Natural killer cell (primary cell): Measurements from ENCODE around the gene CRABP2. TPM values are rescaled to one million over a fixed set of nuclear protein-coding genes. Genes with fewer than 3 reads are reported as not detected.

Source experiments
- ATAC-seq, 3 donors: fragments of 150-1000 bp in 2 of 3; fragments of 200-7000 bp in 1 of 3; cut with Tn5 transposase; 1 replicate in 1 of 3; 2 replicates in 2 of 3; pipeline ENCODE4 v1.10.0; 2021; ENCODE audit warnings: mild to moderate bottlenecking in 2 of 3, moderate library complexity in 2 of 3
- DNase-seq, 2 donors: peaks; one replicate each; pipeline versions ENCODE4 v3.0.0 to v3.0.0-alpha.2; 2013 to 2021; ENCODE audit warnings: mixed read lengths in 1 of 2
- H3K27ac ChIP-seq: one replicate; pipeline ENCODE4 v1.5.1; 2013; ENCODE audit warnings: mild to moderate bottlenecking, low read length
- H3K27me3 ChIP-seq: one replicate; pipeline ENCODE4 v1.6.1; 2013; ENCODE audit warnings: low read length; ENCODE audit not compliant: control insufficient read depth, insufficient read depth
- H3K36me3 ChIP-seq: one replicate; pipeline ENCODE4 v1.6.1; 2013; ENCODE audit warnings: low read length; ENCODE audit not compliant: control insufficient read depth, insufficient read depth
- H3K4me1 ChIP-seq: one replicate; pipeline ENCODE4 v1.6.1; 2013; ENCODE audit warnings: low read length; ENCODE audit not compliant: control insufficient read depth, insufficient read depth
- H3K4me3 ChIP-seq: one replicate; pipeline ENCODE4 v1.5.1; 2013; ENCODE audit warnings: low read length
- H3K9me3 ChIP-seq: one replicate; pipeline ENCODE4 v1.6.1; 2013; ENCODE audit warnings: low read length; ENCODE audit not compliant: control insufficient read depth, insufficient read depth
- H3K27ac Mint-ChIP-seq, 2 donors: one replicate each; pipeline ENCODE4 v1.8.0; 2022; ENCODE audit warnings: mild to moderate bottlenecking in 2 of 2, mixed read lengths in 2 of 2, moderate library complexity in 1 of 2
- H3K27me3 Mint-ChIP-seq, 2 donors: one replicate each; pipeline ENCODE4 v1.8.0; 2022; ENCODE audit warnings: low read depth in 2 of 2, mixed read lengths in 2 of 2
- H3K36me3 Mint-ChIP-seq: one replicate; pipeline ENCODE4 v1.8.0; 2022; ENCODE audit warnings: mixed read lengths
- H3K4me1 Mint-ChIP-seq, 2 donors: one replicate each; pipeline ENCODE4 v1.8.0; 2022; ENCODE audit warnings: mixed read lengths in 2 of 2
- H3K4me3 Mint-ChIP-seq: one replicate; pipeline ENCODE4 v1.8.0; 2022; ENCODE audit warnings: mild to moderate bottlenecking, moderate library complexity, mixed read lengths
- H3K9me3 Mint-ChIP-seq, 2 donors: one replicate each; pipeline ENCODE4 v1.8.0; 2022; ENCODE audit warnings: mixed read lengths in 2 of 2
- WGBS: methylation state at CpG from one replicate; pipeline ENCODE4 v1.1.7; 2013; ENCODE audit warnings: missing lambda C conversion rate; ENCODE audit not compliant: insufficient coverage; 5-methylcytosine and 5-hydroxymethylcytosine counted together
- intact Hi-C: fragments of 100-400 bp; cut with micrococcal nuclease; formaldehyde crosslinking; loops from one replicate; pipeline ENCODE4 v1.14.2; 2022
- total RNA-seq, 4 donors: library from RNA; stranded (reverse); fragments of 120-200 nt in 1 of 4; gene quantifications; one replicate each; pipeline versions ENCODE4 v1.2.3 to v1.2.4, GENCODE V29; 2013 to 2022
- TF ChIP-seq, protein P1 (sequence below): fragments of 200-600 bp; IDR thresholded peaks from one replicate; pipeline ENCODE4 v1.8.0; 2022; ENCODE audit warnings: antibody characterized with exemption

Gene CRABP2
- total RNA-seq, 3 donors from 2014 or later (not counting 1 experiment from before 2014, with no cell fraction given) = 3.0 to 3.8 (median 3.0) TPM

- no peak overlapping the region for H3K27ac ChIP-seq
- WGBS = 29% methylated on average over 9 of the region's 10 CpGs
- peaks cover 7% of the 10 kb centered on the region for H3K4me1 ChIP-seq
- Mint-ChIP-seq H3K27ac (peak overlapping the region in 1 of 2 donors; percentile 21), H3K4me3 (no peak overlapping the region), H3K27me3 (peaks cover 32 to 43% of the 10 kb centered on the region in 2 donors), H3K4me1 (peaks cover 7 to 21% of the 10 kb centered on the region in 2 donors), H3K9me3 (no peaks in the 10 kb centered on the region), H3K36me3 (no peaks in the 10 kb centered on the region)
- intact Hi-C loops = loop anchor here (1.0 kb wide), 2 partner anchors 35 to 200 kb away; no protein-coding TSS in a partner anchor
- TF ChIP-seq, protein P1, sequence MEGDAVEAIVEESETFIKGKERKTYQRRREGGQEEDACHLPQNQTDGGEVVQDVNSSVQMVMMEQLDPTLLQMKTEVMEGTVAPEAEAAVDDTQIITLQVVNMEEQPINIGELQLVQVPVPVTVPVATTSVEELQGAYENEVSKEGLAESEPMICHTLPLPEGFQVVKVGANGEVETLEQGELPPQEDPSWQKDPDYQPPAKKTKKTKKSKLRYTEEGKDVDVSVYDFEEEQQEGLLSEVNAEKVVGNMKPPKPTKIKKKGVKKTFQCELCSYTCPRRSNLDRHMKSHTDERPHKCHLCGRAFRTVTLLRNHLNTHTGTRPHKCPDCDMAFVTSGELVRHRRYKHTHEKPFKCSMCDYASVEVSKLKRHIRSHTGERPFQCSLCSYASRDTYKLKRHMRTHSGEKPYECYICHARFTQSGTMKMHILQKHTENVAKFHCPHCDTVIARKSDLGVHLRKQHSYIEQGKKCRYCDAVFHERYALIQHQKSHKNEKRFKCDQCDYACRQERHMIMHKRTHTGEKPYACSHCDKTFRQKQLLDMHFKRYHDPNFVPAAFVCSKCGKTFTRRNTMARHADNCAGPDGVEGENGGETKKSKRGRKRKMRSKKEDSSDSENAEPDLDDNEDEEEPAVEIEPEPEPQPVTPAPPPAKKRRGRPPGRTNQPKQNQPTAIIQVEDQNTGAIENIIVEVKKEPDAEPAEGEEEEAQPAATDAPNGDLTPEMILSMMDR = no peak
- H3K36me3 ChIP-seq = no peaks in the 10 kb centered on the region
- DNase-seq = no peak
- no peaks in the 10 kb centered on the region for H3K9me3 ChIP-seq
- no peak overlapping the region for H3K4me3 ChIP-seq
- H3K27me3 ChIP-seq = peaks cover 50% of the 10 kb centered on the region
- no peak for ATAC-seq
Measured at GRCh38 chr1:156689953-156690674, 15.3 kb downstream of the CRABP2 start.

- H3K36me3 ChIP-seq = no peaks in the 10 kb centered on the region
- TF ChIP-seq, protein P1 = peak; percentile 87
- peaks cover 8% of the 10 kb centered on the region for H3K4me1 ChIP-seq
- H3K9me3 ChIP-seq = no peaks in the 10 kb centered on the region
- H3K27me3 ChIP-seq = peaks cover 50% of the 10 kb centered on the region
- H3K36me3 Mint-ChIP-seq = no peaks in the 10 kb centered on the region
- peaks cover 33 to 38% of the 10 kb centered on the region in 2 donors for H3K27me3 Mint-ChIP-seq
- ATAC-seq (peak; percentile 91 to 99 (median 98)), DNase-seq (peak; percentile 68 to 88)
- no peak overlapping the region for H3K27ac ChIP-seq
- H3K4me3 ChIP-seq = no peak overlapping the region
- intact Hi-C loops = loop anchor here (1.0 kb wide), 2 partner anchors 36 to 201 kb away; no protein-coding TSS in a partner anchor
- WGBS = 4% methylated on average over 23 of the region's 23 CpGs
- peak overlapping the region in 1 of 2 donors; percentile 21 for H3K27ac Mint-ChIP-seq
- H3K9me3 Mint-ChIP-seq = no peaks in the 10 kb centered on the region
- H3K4me3 Mint-ChIP-seq = no peak overlapping the region
- peaks cover 7 to 21% of the 10 kb centered on the region in 2 donors for H3K4me1 Mint-ChIP-seq
Measured at GRCh38 chr1:156689035-156689952, 16.1 kb downstream of the CRABP2 start.

GRCh38 chr1:156684227-156684782 lies 21.1 kb downstream of the CRABP2 start:
- peaks cover under 1 to 1% of the 10 kb centered on the region in 2 donors for H3K4me1 Mint-ChIP-seq
- Histone ChIP-seq H3K4me3 (no peak overlapping the region), H3K4me1 (peaks cover 8% of the 10 kb centered on the region), H3K27me3 (peaks cover 25% of the 10 kb centered on the region), H3K36me3 (no peaks in the 10 kb centered on the region), H3K9me3 (no peaks in the 10 kb centered on the region), H3K27ac (no peak overlapping the region)
- H3K9me3 Mint-ChIP-seq = no peaks in the 10 kb centered on the region
- no peak overlapping the region for H3K27ac Mint-ChIP-seq
- intact Hi-C loops = no loop called here
- no peak for ATAC-seq
- peak in 1 of 2 donors; percentile 55 for DNase-seq
- TF ChIP-seq, protein P1 = no peak
- H3K36me3 Mint-ChIP-seq = no peaks in the 10 kb centered on the region
- 38% methylated on average over 5 of the region's 5 CpGs for WGBS
- H3K27me3 Mint-ChIP-seq = peaks cover 27 to 30% of the 10 kb centered on the region in 2 donors
- H3K4me3 Mint-ChIP-seq = no peak overlapping the region
